Muscle layer of duodenum (tissue), 2 donors: ENCODE data around the gene TBC1D4.
"Not testable (repeated sequence)": the region's sequence is repeated elsewhere in the genome, so short reads cannot be mapped to it uniquely, and the experiment has no call there.

ENCODE experiments used
- H3K27ac ChIP-seq: one replicate; pipeline ENCODE4 v1.7.0; 2013; ENCODE audit warnings: mild to moderate bottlenecking, low read length
- H3K27me3 ChIP-seq: one replicate; pipeline ENCODE4 v1.7.0; 2013; ENCODE audit warnings: low read depth, mild to moderate bottlenecking, control low read depth, low read length
- H3K36me3 ChIP-seq, 2 donors: one replicate each; pipeline ENCODE4 v1.7.0; 2013; ENCODE audit warnings: low read length in 2 of 2, control low read depth in 1 of 2, mild to moderate bottlenecking in 1 of 2; ENCODE audit not compliant: insufficient read depth in 2 of 2, control insufficient read depth in 1 of 2
- H3K4me1 ChIP-seq, 2 donors: one replicate each; pipeline ENCODE4 v1.7.0; 2013; ENCODE audit warnings: low read length in 2 of 2, mild to moderate bottlenecking in 2 of 2, control low read depth in 1 of 2, moderate library complexity in 1 of 2; ENCODE audit not compliant: insufficient read depth in 2 of 2, control insufficient read depth in 1 of 2
- H3K4me3 ChIP-seq, 2 donors: one replicate each; pipeline ENCODE4 v1.7.0; 2013; ENCODE audit warnings: low read length in 2 of 2, low read depth in 1 of 2, mild to moderate bottlenecking in 1 of 2
- H3K9me3 ChIP-seq, 2 donors: one replicate each; pipeline ENCODE4 v1.7.0; 2013; ENCODE audit warnings: low read length in 2 of 2, control low read depth in 1 of 2, mild to moderate bottlenecking in 1 of 2; ENCODE audit not compliant: control insufficient read depth in 1 of 2
- donor health status: healthy.

Gene TBC1D4

GRCh38 chr13:75294110-75294509, 187.9 kb downstream of the TBC1D4 start:
- H3K4me3 ChIP-seq: no peak overlapping the region
- no peak overlapping the region for H3K27ac ChIP-seq
- no peaks in the 10 kb centered on the region for H3K9me3 ChIP-seq
- no peaks in the 10 kb centered on the region for H3K4me1 ChIP-seq
- H3K27me3 ChIP-seq: no peaks in the 10 kb centered on the region
- H3K36me3 ChIP-seq: peaks cover 5 to 8% of the 10 kb centered on the region in 2 donors

DNA sequence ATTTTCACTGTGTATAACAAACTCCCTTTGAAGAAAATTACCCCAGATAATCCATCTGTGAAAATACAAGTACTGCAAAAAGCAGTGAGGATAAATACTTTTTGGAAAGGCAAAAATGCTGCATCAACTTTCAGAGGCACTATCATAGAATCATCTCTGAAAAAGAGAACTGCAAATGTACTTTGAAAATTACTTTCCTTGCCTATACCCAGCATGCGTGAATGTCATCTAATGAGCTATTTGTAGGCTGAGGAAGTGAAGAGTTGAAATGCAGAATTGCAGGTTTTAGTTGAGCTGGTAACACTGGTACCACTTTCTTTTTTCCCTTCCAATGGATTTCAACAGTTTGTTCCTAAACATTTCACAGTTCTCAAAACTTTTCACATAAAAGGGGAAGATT, 196.7 kb downstream of the TBC1D4 start:
- peaks cover 11 to 30% of the 10 kb centered on the region in 2 donors for H3K36me3 ChIP-seq
- H3K9me3 ChIP-seq: peaks cover 0 to 2% of the 10 kb centered on the region in 2 donors
- H3K4me1 ChIP-seq: no peaks in the 10 kb centered on the region
- H3K4me3 ChIP-seq: no peak overlapping the region
- H3K27ac ChIP-seq: no peak overlapping the region
- H3K27me3 ChIP-seq: no peaks in the 10 kb centered on the region

DNA sequence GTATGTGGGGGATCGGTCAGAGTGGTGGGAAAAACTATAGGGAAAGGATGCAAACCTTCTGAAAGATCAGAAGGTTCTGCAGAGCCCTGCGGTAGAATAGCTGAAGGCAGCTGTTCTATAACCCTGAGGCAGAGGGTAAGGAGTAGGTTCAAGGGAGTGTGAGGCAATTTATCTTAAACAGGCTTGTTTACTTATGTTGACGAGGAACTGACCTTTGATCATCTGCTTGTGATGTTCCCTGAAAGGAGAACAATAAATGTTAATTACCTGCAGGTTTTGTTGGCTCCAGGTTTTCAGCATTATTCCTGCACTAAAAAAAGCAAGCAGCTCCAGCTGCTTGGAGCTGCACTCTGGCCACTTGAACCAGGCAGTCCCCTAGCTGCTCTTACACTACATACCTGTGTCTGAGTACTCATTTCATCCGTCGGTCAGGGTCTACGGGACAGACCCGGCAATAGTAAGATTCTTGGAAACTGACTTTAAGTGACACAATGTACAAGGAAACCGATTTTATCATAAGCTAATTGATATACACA, 202.1 kb downstream of the TBC1D4 start:
- Histone ChIP-seq H3K4me3 (no peak overlapping the region), H3K27me3 (no peaks in the 10 kb centered on the region), H3K36me3 (peaks cover 0 to 5% of the 10 kb centered on the region in 2 donors), H3K4me1 (no peaks in the 10 kb centered on the region), H3K27ac (no peak overlapping the region), H3K9me3 (peaks cover 0 to 7% of the 10 kb centered on the region in 2 donors)

DNA sequence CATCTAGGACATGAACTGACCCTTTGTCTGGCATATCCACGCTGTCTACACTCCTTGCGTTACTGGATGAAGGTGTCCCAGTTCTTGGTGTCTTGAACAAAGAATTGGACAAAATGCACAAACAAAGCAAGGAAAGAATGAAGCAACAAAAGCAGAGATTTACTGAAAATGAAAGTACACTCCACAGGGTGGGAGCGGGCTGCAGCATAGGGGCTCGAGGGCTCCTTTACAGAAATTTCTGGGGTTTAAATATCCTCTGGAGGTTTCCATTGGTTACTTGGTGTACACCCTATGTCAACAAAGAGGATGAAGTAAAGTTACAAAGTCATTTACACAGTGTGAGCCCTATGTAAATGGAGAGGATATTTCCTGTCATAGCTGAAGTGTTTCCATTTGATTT, 208.3 kb downstream of the TBC1D4 start:
- not testable (repeated sequence) for H3K4me3 ChIP-seq, H3K4me1 ChIP-seq, H3K27ac ChIP-seq, H3K27me3 ChIP-seq, H3K9me3 ChIP-seq, H3K36me3 ChIP-seq

DNA sequence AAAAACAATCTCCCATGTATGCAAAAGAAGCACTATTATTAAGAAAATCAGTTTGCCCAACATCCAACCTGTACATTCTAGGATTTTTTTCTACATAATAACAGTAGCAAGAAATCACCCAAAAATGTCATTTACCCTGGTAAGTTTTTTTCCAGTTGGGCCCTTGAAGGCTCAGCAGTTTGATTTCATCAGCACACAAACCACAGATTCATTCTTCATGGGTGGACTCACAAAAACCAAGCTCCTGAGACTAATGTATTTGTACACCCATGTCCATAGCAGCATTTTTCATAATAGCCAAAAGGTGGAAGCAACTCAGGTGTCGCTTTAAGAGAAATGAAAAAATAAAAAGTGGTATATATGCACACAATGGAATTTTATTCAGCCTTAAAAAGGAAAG, 210.1 kb downstream of the TBC1D4 start:
- Histone ChIP-seq H3K9me3 (no peaks in the 10 kb centered on the region), H3K27ac (no peak overlapping the region), H3K27me3 (no peaks in the 10 kb centered on the region), H3K36me3 (no peaks in the 10 kb centered on the region), H3K4me1 (no peaks in the 10 kb centered on the region), H3K4me3 (no peak overlapping the region)

DNA sequence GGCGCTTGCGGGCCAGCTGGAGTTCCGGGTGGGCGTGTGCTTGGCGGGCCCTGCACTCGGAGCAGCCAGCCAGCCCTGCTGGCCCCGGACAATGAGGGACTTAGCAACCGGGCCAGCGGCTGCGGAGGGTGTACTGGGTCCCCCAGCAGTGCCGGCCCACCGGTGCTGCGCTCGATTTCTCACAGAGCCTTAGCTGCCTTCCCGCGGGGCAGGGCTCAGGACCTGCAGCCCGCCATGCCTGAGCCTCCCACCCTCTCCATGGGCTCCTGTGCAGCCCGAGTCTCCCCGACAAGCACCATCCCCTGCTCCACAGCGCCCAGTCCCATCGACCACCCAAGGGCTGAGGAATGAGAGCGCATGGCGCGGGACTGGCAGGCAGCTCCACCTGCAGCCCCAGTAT, 213.5 kb downstream of the TBC1D4 start:
- H3K27ac ChIP-seq, H3K36me3 ChIP-seq, H3K9me3 ChIP-seq, H3K4me3 ChIP-seq, H3K4me1 ChIP-seq, H3K27me3 ChIP-seq: not testable (repeated sequence)

GRCh38 chr13:75264611-75265010, 217.4 kb downstream of the TBC1D4 start:
- no peaks in the 10 kb centered on the region for H3K9me3 ChIP-seq
- no peak overlapping the region for H3K4me3 ChIP-seq
- no peaks in the 10 kb centered on the region for H3K27me3 ChIP-seq
- H3K4me1 ChIP-seq: no peaks in the 10 kb centered on the region
- H3K36me3 ChIP-seq: no peaks in the 10 kb centered on the region
- no peak overlapping the region for H3K27ac ChIP-seq

DNA sequence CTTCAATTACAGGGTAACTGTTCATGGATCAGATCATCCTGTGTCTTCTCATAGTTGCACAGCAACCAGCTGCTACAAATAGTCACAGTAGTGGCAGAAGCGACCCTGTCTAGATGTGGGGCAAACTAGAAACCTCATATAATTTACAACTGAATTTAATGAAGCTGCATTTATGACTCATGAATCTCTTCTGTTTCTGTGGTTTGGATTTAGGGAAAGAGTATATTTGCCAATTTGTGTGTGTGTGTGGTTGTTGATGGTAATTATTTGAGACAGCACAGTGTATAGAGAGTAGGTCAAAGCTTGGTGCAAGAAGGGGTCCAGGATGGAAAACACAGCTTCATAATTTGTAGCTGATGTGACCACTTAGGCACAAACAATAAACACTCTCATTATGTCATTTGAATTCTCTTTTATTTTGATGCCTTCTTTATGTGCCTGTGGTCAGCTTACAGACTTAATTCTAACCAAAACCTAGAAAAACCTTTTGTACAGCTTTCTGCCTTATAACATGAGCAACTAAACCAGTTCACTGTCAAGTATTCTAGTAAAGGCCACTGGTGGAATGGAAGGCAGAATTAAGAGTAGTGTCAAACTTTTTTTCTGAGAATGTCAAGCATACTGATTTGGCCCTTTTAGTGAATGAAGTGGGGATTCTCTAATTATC, 218.1 kb downstream of the TBC1D4 start:
- Histone ChIP-seq H3K36me3 (no peaks in the 10 kb centered on the region), H3K27ac (no peak overlapping the region), H3K4me3 (no peak overlapping the region), H3K27me3 (no peaks in the 10 kb centered on the region), H3K9me3 (no peaks in the 10 kb centered on the region), H3K4me1 (no peaks in the 10 kb centered on the region)

DNA sequence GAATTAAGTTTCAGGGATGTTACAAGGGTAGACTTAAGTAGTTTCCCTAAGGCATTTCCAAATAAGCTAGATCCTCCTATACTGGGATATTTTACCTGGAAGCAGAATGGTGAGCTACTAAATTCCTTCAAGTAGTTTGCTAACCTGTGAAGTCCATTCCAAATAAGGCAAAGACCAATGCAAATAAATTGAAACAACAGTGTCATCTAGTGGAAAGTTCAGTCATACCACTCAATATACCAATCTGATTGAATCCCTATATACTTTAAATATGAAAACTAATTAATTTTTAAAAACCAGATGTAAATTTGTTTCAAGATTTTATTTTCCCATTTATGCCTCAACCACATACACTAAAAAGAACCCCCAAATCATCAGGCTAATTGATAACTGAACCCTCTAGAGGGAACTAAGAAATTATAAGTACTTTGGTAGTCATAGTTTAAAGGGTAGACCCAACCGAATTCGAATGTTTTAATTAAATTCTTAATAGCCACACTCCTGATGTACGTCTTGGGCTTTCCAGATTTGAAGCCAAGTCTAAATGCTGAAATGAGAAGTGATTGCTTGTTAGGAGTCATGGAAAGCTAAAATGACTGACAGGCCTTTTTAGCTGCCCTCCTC, 223.7 kb downstream of the TBC1D4 start:
- Histone ChIP-seq H3K4me3 (no peak overlapping the region), H3K27me3 (no peaks in the 10 kb centered on the region), H3K36me3 (no peaks in the 10 kb centered on the region), H3K4me1 (no peaks in the 10 kb centered on the region), H3K27ac (no peak overlapping the region), H3K9me3 (no peaks in the 10 kb centered on the region)

GRCh38 chr13:75256922-75257321, 225.0 kb downstream of the TBC1D4 start:
- Histone ChIP-seq H3K36me3 (no peaks in the 10 kb centered on the region), H3K4me1 (no peaks in the 10 kb centered on the region), H3K27ac (no peak overlapping the region), H3K27me3 (no peaks in the 10 kb centered on the region), H3K4me3 (no peak overlapping the region), H3K9me3 (no peaks in the 10 kb centered on the region)

GRCh38 chr13:75255653-75256052, 226.3 kb downstream of the TBC1D4 start:
- Histone ChIP-seq H3K27ac (no peak overlapping the region), H3K4me3 (no peak overlapping the region), H3K9me3 (no peaks in the 10 kb centered on the region), H3K27me3 (no peaks in the 10 kb centered on the region), H3K36me3 (no peaks in the 10 kb centered on the region), H3K4me1 (no peaks in the 10 kb centered on the region)

GRCh38 chr13:75255147-75255546, 226.8 kb downstream of the TBC1D4 start:
- Histone ChIP-seq H3K27me3 (no peaks in the 10 kb centered on the region), H3K36me3 (no peaks in the 10 kb centered on the region), H3K27ac (no peak overlapping the region), H3K4me3 (no peak overlapping the region), H3K4me1 (no peaks in the 10 kb centered on the region), H3K9me3 (no peaks in the 10 kb centered on the region)
